Endothelial cell of umbilical vein (primary cell): ENCODE results near the gene STK24. TPM values are rescaled to one million over a fixed set of nuclear protein-coding genes. Genes with fewer than 3 reads are reported as not detected.

Experiments used
- BruUV-seq: library from RNA; stranded (reverse); fragments of 400-500 nt; replicated peaks from 2 replicates; lab custom pipeline; 2021; lab: Mats Ljungman, UMichigan
- CTCF ChIA-PET: fragments of 300-600, 350-600 bp; sonication (Branson Sonifier 250); formaldehyde crosslinking; loops from one replicate; lab custom pipeline; 2021; ENCODE audit warnings: antibody characterized with exemption, inconsistent platforms; lab: Charles Lee
- POLR2A ChIA-PET: fragments of 300-600, 350-600 bp; sonication (Branson Sonifier 250); formaldehyde crosslinking; loops from one replicate; lab custom pipeline; 2021; ENCODE audit warnings: antibody characterized with exemption, inconsistent platforms; lab: Charles Lee
- DNase-seq: peaks from one replicate; pipeline ENCODE4 v3.0.0-alpha.2; 2011; ENCODE audit warnings: low read depth, low spot score
- FAIRE-seq: peaks from 2 replicates; lab custom pipeline; 2011; peaks lifted over from hg19 to GRCh38; lab: Jason Lieb, UNC
- H2AFZ ChIP-seq: 2 replicates; pipeline ENCODE4 v1.6.0; 2012; ENCODE audit warnings: low read depth, low read length, control low read depth, inconsistent platforms
- H3K27ac ChIP-seq: 2 replicates; pipeline ENCODE4 v1.5.1; 2011; ENCODE audit warnings: low read depth, mild to moderate bottlenecking, control low read depth, low read length, moderate library complexity; ENCODE audit not compliant: insufficient read depth
- H3K27me3 ChIP-seq, 2 experiments: 2 replicates each; pipeline versions ENCODE4 v1.6.0 to v1.6.1; 2011; ENCODE audit warnings: low read length in 2 of 2, mixed read lengths in 1 of 2; ENCODE audit not compliant: control insufficient read depth in 2 of 2, insufficient read depth in 2 of 2
- H3K36me3 ChIP-seq, 2 experiments: 2 replicates in 1 of 2; 3 replicates in 1 of 2; pipeline ENCODE4 v1.5.1; 2011; ENCODE audit warnings: low read length in 2 of 2, mild to moderate bottlenecking in 1 of 2, moderate library complexity in 1 of 2; ENCODE audit not compliant: control insufficient read depth in 2 of 2, insufficient read depth in 2 of 2; ENCODE audit errors: extremely low read depth in 1 of 2
- H3K4me1 ChIP-seq: 3 replicates; pipeline ENCODE4 v1.5.1; 2011; ENCODE audit warnings: mild to moderate bottlenecking, low read length; ENCODE audit not compliant: control insufficient read depth, insufficient read depth; ENCODE audit errors: extremely low read depth
- H3K4me2 ChIP-seq: 2 replicates; pipeline ENCODE4 v1.6.1; 2011; ENCODE audit warnings: low read length, control low read depth, mixed read lengths; ENCODE audit not compliant: insufficient read depth
- H3K4me3 ChIP-seq, 3 experiments: fragments of 200-600 bp in 1 of 3; sonication (generic), shearing (Covaris generic) in 1 of 3; replicated peaks in 1 of 3; 2 replicates each; pipeline ENCODE4 v1.5.1; 2011 to 2016; ENCODE audit warnings: control low read depth in 3 of 3, low read length in 3 of 3, mild to moderate bottlenecking in 2 of 3, inconsistent platforms in 1 of 3, low read depth in 1 of 3, moderate library complexity in 1 of 3; ENCODE audit not compliant: insufficient read depth in 1 of 3
- H3K79me2 ChIP-seq: 2 replicates; pipeline ENCODE4 v1.6.0; 2012; ENCODE audit warnings: low read length, inconsistent platforms; ENCODE audit not compliant: control insufficient read depth, insufficient read depth
- H3K9ac ChIP-seq: replicated peaks from 2 replicates; pipeline ENCODE3; 2011; ENCODE audit warnings: low read length, control low read depth; ENCODE audit not compliant: insufficient read depth; ENCODE audit errors: extremely low read depth
- H3K9me1 ChIP-seq: replicated peaks from 3 replicates; pipeline ENCODE4 v1.6.0; 2011; ENCODE audit warnings: mild to moderate bottlenecking, low read length; ENCODE audit not compliant: control insufficient read depth, insufficient read depth; ENCODE audit errors: extremely low read depth
- H3K9me3 ChIP-seq: replicated peaks from 2 replicates; pipeline ENCODE4 v1.5.1; 2012; ENCODE audit warnings: low read length, inconsistent platforms; ENCODE audit not compliant: control insufficient read depth, insufficient read depth
- H4K20me1 ChIP-seq: replicated peaks from 2 replicates; pipeline ENCODE3; 2011; ENCODE audit warnings: mild to moderate bottlenecking, low read length; ENCODE audit not compliant: control insufficient read depth, insufficient read depth; ENCODE audit errors: extremely low read depth
- EZH2 ChIP-seq: IDR thresholded peaks from 2 replicates; pipeline ENCODE4 v1.6.1; 2012; ENCODE audit warnings: borderline replicate concordance, low read depth, mild to moderate bottlenecking, moderate library complexity, low read length, inconsistent platforms; ENCODE audit not compliant: severe bottlenecking
- FOS ChIP-seq: IDR thresholded peaks from 2 replicates; pipeline ENCODE4 v1.6.1; 2011; ENCODE audit warnings: mild to moderate bottlenecking, low read length, moderate library complexity, borderline replicate concordance; ENCODE audit not compliant: insufficient read depth
- JUN ChIP-seq: IDR thresholded peaks from 2 replicates; pipeline ENCODE4 v1.6.1; 2011; ENCODE audit warnings: borderline replicate concordance, low read depth; ENCODE audit not compliant: insufficient read length, insufficient read depth
- MYC ChIP-seq: IDR thresholded peaks from one replicate; pipeline ENCODE4 v1.6.1; 2011; ENCODE audit warnings: mild to moderate bottlenecking, low read depth, low read length
- POLR2A ChIP-seq: IDR thresholded peaks from 2 replicates; pipeline ENCODE4 v1.6.1; 2012; ENCODE audit warnings: low read depth, mild to moderate bottlenecking, control low read depth, low read length
- POLR2AphosphoS5 ChIP-seq: IDR thresholded peaks from 2 replicates; pipeline ENCODE4 v1.6.1; 2012; ENCODE audit warnings: low read depth, mild to moderate bottlenecking, control low read depth, low read length, moderate library complexity; ENCODE audit not compliant: insufficient read depth
- dilution Hi-C: fragments of 300-500 bp; cut with MboI; formaldehyde crosslinking; loops from one replicate; pipeline ENCODE4 v1.15.0; 2019; ENCODE audit warnings: low sequenced_read_pairs; ENCODE audit not compliant: extremely low pct_ligation_motif_present
- intact Hi-C: fragments of 100-400 bp; cut with micrococcal nuclease; formaldehyde crosslinking; loops from one replicate; pipeline ENCODE4 v1.10.0; 2022
- polyA plus RNA-seq, 4 experiments: library from polyadenylated mRNA; depleted of rRNA in 3 of 4; stranded (reverse) in 3 of 4; unstranded in 1 of 4; fragments of >200 nt; gene quantifications; 2 replicates each; pipeline versions ENCODE4 v1.2.1 to v1.2.3, GENCODE V29; 2011 to 2012; ENCODE audit warnings: missing spikeins in 1 of 4
- total RNA-seq: library from RNA; stranded (reverse); gene quantifications from 2 replicates; pipeline ENCODE4 v1.2.3, GENCODE V29; 2021
- TF ChIP-seq, protein P1 (sequence below), 2 donors: IDR thresholded peaks; 1 replicate in 1 of 2; 2 replicates in 1 of 2; pipeline ENCODE4 v1.5.1; 2011; ENCODE audit warnings: low read length in 2 of 2, mild to moderate bottlenecking in 2 of 2, moderate library complexity in 2 of 2, control low read depth in 1 of 2, inconsistent platforms in 1 of 2, low read depth in 1 of 2; ENCODE audit not compliant: insufficient read depth in 1 of 2; ENCODE audit errors: extremely low read depth in 1 of 2
- TF ChIP-seq, protein P2 (sequence below): IDR thresholded peaks from 2 replicates; pipeline ENCODE4 v1.6.1; 2011; ENCODE audit not compliant: insufficient read depth, insufficient read length

STK24 gene
- total and polyA plus RNA-seq, 2 donors (not counting 3 experiments of a cell fraction or from before 2014, with no cell fraction given), result 43.3 to 100 TPM

DNA sequence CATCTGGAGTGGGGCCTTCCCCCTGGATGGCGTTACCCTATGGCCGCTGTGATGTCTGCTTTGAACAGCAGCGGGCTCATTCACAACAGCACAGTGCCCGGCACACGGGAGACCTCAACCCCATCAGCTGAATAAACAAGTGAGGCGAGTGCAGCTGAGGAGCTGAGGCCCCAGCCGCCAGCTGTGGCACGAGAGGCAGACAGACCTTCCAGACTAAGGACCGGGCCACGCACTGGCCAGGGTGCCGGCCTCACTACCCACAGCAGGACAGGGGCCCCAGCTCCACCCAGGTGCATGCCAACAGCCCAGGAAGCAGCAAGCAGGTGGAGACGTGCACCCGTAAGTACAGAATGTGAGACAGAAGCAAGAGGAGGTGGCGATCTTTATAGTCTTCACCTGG lies 39.6 kb downstream of the STK24 start:
- Histone ChIP-seq H3K9me1 (no peaks in the 10 kb centered on the region), H3K4me1 (peaks cover 13% of the 10 kb centered on the region), H4K20me1 (peaks cover 14% of the 10 kb centered on the region), H3K9ac (no peak overlapping the region), H3K9me3 (no peaks in the 10 kb centered on the region), H3K36me3 (peaks cover 0 to 2% of the 10 kb centered on the region in 2 experiments), H3K4me3 (no peak overlapping the region), H3K27me3 (no peaks in the 10 kb centered on the region), H3K4me2 (no peak overlapping the region), H2AFZ (no peak overlapping the region), H3K79me2 (peaks cover 98% of the 10 kb centered on the region), H3K27ac (no peak overlapping the region)
- POLR2A ChIA-PET, result no interaction called here
- dilution Hi-C loops (no loop called here), intact Hi-C loops (no loop called here)
- TF ChIP-seq, protein P1, sequence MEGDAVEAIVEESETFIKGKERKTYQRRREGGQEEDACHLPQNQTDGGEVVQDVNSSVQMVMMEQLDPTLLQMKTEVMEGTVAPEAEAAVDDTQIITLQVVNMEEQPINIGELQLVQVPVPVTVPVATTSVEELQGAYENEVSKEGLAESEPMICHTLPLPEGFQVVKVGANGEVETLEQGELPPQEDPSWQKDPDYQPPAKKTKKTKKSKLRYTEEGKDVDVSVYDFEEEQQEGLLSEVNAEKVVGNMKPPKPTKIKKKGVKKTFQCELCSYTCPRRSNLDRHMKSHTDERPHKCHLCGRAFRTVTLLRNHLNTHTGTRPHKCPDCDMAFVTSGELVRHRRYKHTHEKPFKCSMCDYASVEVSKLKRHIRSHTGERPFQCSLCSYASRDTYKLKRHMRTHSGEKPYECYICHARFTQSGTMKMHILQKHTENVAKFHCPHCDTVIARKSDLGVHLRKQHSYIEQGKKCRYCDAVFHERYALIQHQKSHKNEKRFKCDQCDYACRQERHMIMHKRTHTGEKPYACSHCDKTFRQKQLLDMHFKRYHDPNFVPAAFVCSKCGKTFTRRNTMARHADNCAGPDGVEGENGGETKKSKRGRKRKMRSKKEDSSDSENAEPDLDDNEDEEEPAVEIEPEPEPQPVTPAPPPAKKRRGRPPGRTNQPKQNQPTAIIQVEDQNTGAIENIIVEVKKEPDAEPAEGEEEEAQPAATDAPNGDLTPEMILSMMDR (IDR thresholded peaks at IDR 0.05; ENCODE audit: extremely low read depth in 1 of 2, insufficient read depth in 1 of 2, low read depth in 1 of 2, low read length in 2 of 2), result no peak
- TF ChIP-seq POLR2A (no peak), JUN (no peak), POLR2AphosphoS5 (no peak), EZH2 (no peak), MYC (no peak), FOS (no peak)
- TF ChIP-seq, protein P2, sequence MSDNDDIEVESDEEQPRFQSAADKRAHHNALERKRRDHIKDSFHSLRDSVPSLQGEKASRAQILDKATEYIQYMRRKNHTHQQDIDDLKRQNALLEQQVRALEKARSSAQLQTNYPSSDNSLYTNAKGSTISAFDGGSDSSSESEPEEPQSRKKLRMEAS, result no peak
- no TSS peak for BruUV-seq
- CTCF ChIA-PET, result interaction anchor here (1.1 to 1.6 kb wide), 2 partner anchors 71 to 89 kb away, joined by 3 to 5 read pairs; no protein-coding TSS in a partner anchor
- no peak for DNase-seq
- no peak for FAIRE-seq
